ENCODE results near the gene CGB1.
"Not testable (repeated sequence)": the region's sequence is repeated elsewhere in the genome, so short reads cannot be mapped to it uniquely, and the experiment has no call there.

CGB1 gene

GRCh38 chr19:49042666-49043065 is 6.0 kb upstream of the CGB1 start:
- not testable (repeated sequence) for H3K36me3 ChIP-seq (ENCODE audit: control insufficient read depth in 1 of 2, insufficient read depth in 2 of 2, low read length in 2 of 2); H3K4me3 ChIP-seq (ENCODE audit: low read depth in 1 of 2, low read length in 2 of 2); H3K9me3 ChIP-seq (ENCODE audit: control insufficient read depth in 1 of 2, low read length in 2 of 2); H3K4me1 ChIP-seq (ENCODE audit: control insufficient read depth in 1 of 2, insufficient read depth in 2 of 2, low read length in 2 of 2); H3K9ac ChIP-seq (ENCODE audit: low read depth in 1 of 2, low read length in 2 of 2); H3K27me3 ChIP-seq (ENCODE audit: control insufficient read depth in 1 of 2, insufficient read depth in 2 of 2, low read length in 2 of 2); H3K27ac ChIP-seq (ENCODE audit: low read depth, low read length)

- Histone ChIP-seq H3K9ac (ENCODE audit: low read depth in 1 of 2, low read length in 2 of 2) (no peak overlapping the region), H3K36me3 (ENCODE audit: control insufficient read depth in 1 of 2, insufficient read depth in 2 of 2, low read length in 2 of 2) (no peaks in the 10 kb centered on the region), H3K27me3 (ENCODE audit: control insufficient read depth in 1 of 2, insufficient read depth in 2 of 2, low read length in 2 of 2) (no peaks in the 10 kb centered on the region), H3K4me1 (ENCODE audit: control insufficient read depth in 1 of 2, insufficient read depth in 2 of 2, low read length in 2 of 2) (no peaks in the 10 kb centered on the region), H3K27ac (ENCODE audit: low read depth, low read length) (no peak overlapping the region), H3K9me3 (ENCODE audit: control insufficient read depth in 1 of 2, low read length in 2 of 2) (no peaks in the 10 kb centered on the region), H3K4me3 (ENCODE audit: low read depth in 1 of 2, low read length in 2 of 2) (no peak overlapping the region)
Observed at GRCh38 chr19:49042177-49042576, 5.5 kb upstream of the CGB1 start.

GRCh38 chr19:49039736-49040135 is 3.0 kb upstream of the CGB1 start:
- not testable (repeated sequence) for H3K4me1 ChIP-seq (ENCODE audit: control insufficient read depth in 1 of 2, insufficient read depth in 2 of 2, low read length in 2 of 2); H3K27me3 ChIP-seq (ENCODE audit: control insufficient read depth in 1 of 2, insufficient read depth in 2 of 2, low read length in 2 of 2); H3K36me3 ChIP-seq (ENCODE audit: control insufficient read depth in 1 of 2, insufficient read depth in 2 of 2, low read length in 2 of 2); H3K27ac ChIP-seq (ENCODE audit: low read depth, low read length); H3K9me3 ChIP-seq (ENCODE audit: control insufficient read depth in 1 of 2, low read length in 2 of 2); H3K9ac ChIP-seq (ENCODE audit: low read depth in 1 of 2, low read length in 2 of 2); H3K4me3 ChIP-seq (ENCODE audit: low read depth in 1 of 2, low read length in 2 of 2)

GRCh38 chr19:49038557-49039276 is 2.0 kb upstream of the CGB1 start:
- H3K36me3 ChIP-seq (ENCODE audit: control insufficient read depth in 1 of 2, insufficient read depth in 2 of 2, low read length in 2 of 2); H3K4me1 ChIP-seq (ENCODE audit: control insufficient read depth in 1 of 2, insufficient read depth in 2 of 2, low read length in 2 of 2); H3K9ac ChIP-seq (ENCODE audit: low read depth in 1 of 2, low read length in 2 of 2); H3K4me3 ChIP-seq (ENCODE audit: low read depth in 1 of 2, low read length in 2 of 2); H3K9me3 ChIP-seq (ENCODE audit: control insufficient read depth in 1 of 2, low read length in 2 of 2); H3K27ac ChIP-seq (ENCODE audit: low read depth, low read length); H3K27me3 ChIP-seq (ENCODE audit: control insufficient read depth in 1 of 2, insufficient read depth in 2 of 2, low read length in 2 of 2): not testable (repeated sequence)

GRCh38 chr19:49038111-49038510 is 1.4 kb upstream of the CGB1 start:
- not testable (repeated sequence) for H3K4me3 ChIP-seq (ENCODE audit: low read depth in 1 of 2, low read length in 2 of 2); H3K36me3 ChIP-seq (ENCODE audit: control insufficient read depth in 1 of 2, insufficient read depth in 2 of 2, low read length in 2 of 2); H3K9me3 ChIP-seq (ENCODE audit: control insufficient read depth in 1 of 2, low read length in 2 of 2); H3K27me3 ChIP-seq (ENCODE audit: control insufficient read depth in 1 of 2, insufficient read depth in 2 of 2, low read length in 2 of 2); H3K9ac ChIP-seq (ENCODE audit: low read depth in 1 of 2, low read length in 2 of 2); H3K4me1 ChIP-seq (ENCODE audit: control insufficient read depth in 1 of 2, insufficient read depth in 2 of 2, low read length in 2 of 2); H3K27ac ChIP-seq (ENCODE audit: low read depth, low read length)

GRCh38 chr19:49031642-49032301 is 4.9 kb downstream of the CGB1 start, which contains the start of gene CGB2:
TSS of gene CGB2 (plus strand) at chr19:49031890. CDS start at chr19:49032096, 206 bp downstream.
- H3K4me1 ChIP-seq (ENCODE audit: control insufficient read depth in 1 of 2, insufficient read depth in 2 of 2, low read length in 2 of 2); H3K27me3 ChIP-seq (ENCODE audit: control insufficient read depth in 1 of 2, insufficient read depth in 2 of 2, low read length in 2 of 2); H3K9me3 ChIP-seq (ENCODE audit: control insufficient read depth in 1 of 2, low read length in 2 of 2); H3K27ac ChIP-seq (ENCODE audit: low read depth, low read length); H3K9ac ChIP-seq (ENCODE audit: low read depth in 1 of 2, low read length in 2 of 2); H3K4me3 ChIP-seq (ENCODE audit: low read depth in 1 of 2, low read length in 2 of 2); H3K36me3 ChIP-seq (ENCODE audit: control insufficient read depth in 1 of 2, insufficient read depth in 2 of 2, low read length in 2 of 2): not testable (repeated sequence)

- H3K4me1 ChIP-seq (ENCODE audit: control insufficient read depth in 1 of 2, insufficient read depth in 2 of 2, low read length in 2 of 2); H3K4me3 ChIP-seq (ENCODE audit: low read depth in 1 of 2, low read length in 2 of 2): not testable (repeated sequence)
Observed at GRCh38 chr19:49030323-49030722, 6.4 kb downstream of the CGB1 start.

GRCh38 chr19:49029749-49030148 is 6.9 kb downstream of the CGB1 start:
- not testable (repeated sequence) for H3K9ac ChIP-seq (ENCODE audit: low read depth in 1 of 2, low read length in 2 of 2); H3K9me3 ChIP-seq (ENCODE audit: control insufficient read depth in 1 of 2, low read length in 2 of 2); H3K36me3 ChIP-seq (ENCODE audit: control insufficient read depth in 1 of 2, insufficient read depth in 2 of 2, low read length in 2 of 2); H3K27me3 ChIP-seq (ENCODE audit: control insufficient read depth in 1 of 2, insufficient read depth in 2 of 2, low read length in 2 of 2); H3K4me1 ChIP-seq (ENCODE audit: control insufficient read depth in 1 of 2, insufficient read depth in 2 of 2, low read length in 2 of 2); H3K4me3 ChIP-seq (ENCODE audit: low read depth in 1 of 2, low read length in 2 of 2); H3K27ac ChIP-seq (ENCODE audit: low read depth, low read length)

More at GRCh38 chr19:49030323-49030722, 6.4 kb downstream of the CGB1 start:
- not testable (repeated sequence) for H3K27ac ChIP-seq (ENCODE audit: low read depth, low read length); H3K9me3 ChIP-seq (ENCODE audit: control insufficient read depth in 1 of 2, low read length in 2 of 2); H3K36me3 ChIP-seq (ENCODE audit: control insufficient read depth in 1 of 2, insufficient read depth in 2 of 2, low read length in 2 of 2); H3K27me3 ChIP-seq (ENCODE audit: control insufficient read depth in 1 of 2, insufficient read depth in 2 of 2, low read length in 2 of 2); H3K9ac ChIP-seq (ENCODE audit: low read depth in 1 of 2, low read length in 2 of 2)

- H3K27me3 ChIP-seq (ENCODE audit: control insufficient read depth in 1 of 2, insufficient read depth in 2 of 2, low read length in 2 of 2); H3K9ac ChIP-seq (ENCODE audit: low read depth in 1 of 2, low read length in 2 of 2); H3K36me3 ChIP-seq (ENCODE audit: control insufficient read depth in 1 of 2, insufficient read depth in 2 of 2, low read length in 2 of 2); H3K4me3 ChIP-seq (ENCODE audit: low read depth in 1 of 2, low read length in 2 of 2); H3K27ac ChIP-seq (ENCODE audit: low read depth, low read length); H3K9me3 ChIP-seq (ENCODE audit: control insufficient read depth in 1 of 2, low read length in 2 of 2); H3K4me1 ChIP-seq (ENCODE audit: control insufficient read depth in 1 of 2, insufficient read depth in 2 of 2, low read length in 2 of 2): not testable (repeated sequence)
Observed at GRCh38 chr19:49028686-49029085, 8.0 kb downstream of the CGB1 start.

GRCh38 chr19:49025599-49025998 is 11.1 kb downstream of the CGB1 start:
- not testable (repeated sequence) for H3K4me1 ChIP-seq (ENCODE audit: control insufficient read depth in 1 of 2, insufficient read depth in 2 of 2, low read length in 2 of 2); H3K27me3 ChIP-seq (ENCODE audit: control insufficient read depth in 1 of 2, insufficient read depth in 2 of 2, low read length in 2 of 2); H3K36me3 ChIP-seq (ENCODE audit: control insufficient read depth in 1 of 2, insufficient read depth in 2 of 2, low read length in 2 of 2); H3K9ac ChIP-seq (ENCODE audit: low read depth in 1 of 2, low read length in 2 of 2); H3K27ac ChIP-seq (ENCODE audit: low read depth, low read length); H3K9me3 ChIP-seq (ENCODE audit: control insufficient read depth in 1 of 2, low read length in 2 of 2); H3K4me3 ChIP-seq (ENCODE audit: low read depth in 1 of 2, low read length in 2 of 2)
